Peyer's patch (tissue), 4 donors: ENCODE results near the gene CCDC197. TPM values are rescaled to one million over a fixed set of nuclear protein-coding genes. Genes with fewer than 3 reads are reported as not detected.
A peak's percentile ranks its signal among the peaks of the same experiment; 100 is the strongest.

ENCODE experiments used
- DNase-seq, 3 donors: peaks; one replicate each; pipeline ENCODE4 v3.0.0-alpha.2; 2017 to 2019
- H3K27ac ChIP-seq, 4 donors: fragments of 200-600 bp; sonication (generic); one replicate each; pipeline ENCODE4 v1.5.1; 2016 to 2019
- H3K27me3 ChIP-seq, 2 donors: fragments of 200-600 bp; sonication (generic); one replicate each; pipeline ENCODE4 v1.5.1; 2019
- H3K36me3 ChIP-seq, 3 donors: fragments of 200-600 bp; sonication (generic); one replicate each; pipeline ENCODE4 v1.5.1; 2016 to 2019
- H3K4me1 ChIP-seq, 4 donors: fragments of 200-600 bp; sonication (generic); one replicate each; pipeline ENCODE4 v1.5.1; 2016 to 2019
- H3K4me3 ChIP-seq, 4 donors: fragments of 200-600 bp; sonication (generic); 1 replicate in 3 of 4; 2 replicates in 1 of 4; pipeline ENCODE4 v1.5.1; 2016 to 2019; ENCODE audit warnings: mild to moderate bottlenecking in 1 of 4
- H3K9me3 ChIP-seq, 4 donors: fragments of 200-600 bp; sonication (generic); one replicate each; pipeline ENCODE4 v1.5.1; 2016 to 2019; ENCODE audit warnings: mild to moderate bottlenecking in 1 of 4
- POLR2A ChIP-seq, 2 donors: fragments of 450-650 bp; IDR thresholded peaks; one replicate each; pipeline ENCODE4 v1.5.1; 2017; ENCODE audit warnings: antibody characterized with exemption in 2 of 2, mild to moderate bottlenecking in 2 of 2, moderate library complexity in 2 of 2
- total RNA-seq, 4 donors: library from RNA; depleted of rRNA; stranded (reverse); fragments of >200 nt; gene quantifications; one replicate each; pipeline ENCODE4 v1.1.0, GENCODE V29; 2016
- TF ChIP-seq, protein P1 (sequence below), 6 experiments: fragments of 450-650 bp in 4 of 6; fragments of 200-600 bp in 2 of 6; sonication (generic) in 1 of 6; IDR thresholded peaks; one replicate each; pipeline ENCODE4 v1.5.1; 2017 to 2019; ENCODE audit warnings: antibody characterized with exemption in 6 of 6, mild to moderate bottlenecking in 3 of 6, moderate library complexity in 1 of 6

Gene CCDC197
- total RNA-seq, 4 donors from 2014 or later, result not detected

DNA sequence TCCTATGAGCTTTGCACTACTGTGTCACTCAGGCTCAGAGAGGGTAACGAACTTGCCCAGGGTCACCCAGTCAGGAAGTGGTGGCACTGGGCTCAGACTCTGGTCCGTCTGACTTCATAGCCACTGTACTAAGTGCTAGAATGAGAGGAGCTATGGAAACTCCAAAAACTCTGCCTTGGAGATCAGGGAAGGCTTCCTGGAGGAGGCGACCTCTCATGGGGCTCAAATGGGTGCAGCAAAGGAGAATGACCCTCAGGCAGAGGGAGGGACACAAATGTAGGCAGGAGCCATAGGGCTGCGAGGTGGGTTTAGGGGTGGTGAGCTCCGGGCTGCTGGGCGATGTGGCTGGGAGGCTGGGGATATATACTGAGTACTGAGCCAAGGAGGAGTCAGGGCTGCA is 3.2 kb downstream of the CCDC197 start:
- H3K9me3 ChIP-seq, result no peaks in the 10 kb centered on the region
- DNase-seq, result no peak
- no peaks in the 10 kb centered on the region for H3K36me3 ChIP-seq
- no peak overlapping the region for H3K27ac ChIP-seq
- no peaks in the 10 kb centered on the region for H3K27me3 ChIP-seq
- H3K4me3 ChIP-seq, result no peak overlapping the region
- TF ChIP-seq POLR2A (IDR thresholded peaks at IDR 0.05), result no peak
- peaks cover 0 to 5% (median 3%) of the 10 kb centered on the region in 4 donors for H3K4me1 ChIP-seq

GRCh38 chr14:94001016-94001415 is 3.9 kb downstream of the CCDC197 start:
- TF ChIP-seq, protein P1, sequence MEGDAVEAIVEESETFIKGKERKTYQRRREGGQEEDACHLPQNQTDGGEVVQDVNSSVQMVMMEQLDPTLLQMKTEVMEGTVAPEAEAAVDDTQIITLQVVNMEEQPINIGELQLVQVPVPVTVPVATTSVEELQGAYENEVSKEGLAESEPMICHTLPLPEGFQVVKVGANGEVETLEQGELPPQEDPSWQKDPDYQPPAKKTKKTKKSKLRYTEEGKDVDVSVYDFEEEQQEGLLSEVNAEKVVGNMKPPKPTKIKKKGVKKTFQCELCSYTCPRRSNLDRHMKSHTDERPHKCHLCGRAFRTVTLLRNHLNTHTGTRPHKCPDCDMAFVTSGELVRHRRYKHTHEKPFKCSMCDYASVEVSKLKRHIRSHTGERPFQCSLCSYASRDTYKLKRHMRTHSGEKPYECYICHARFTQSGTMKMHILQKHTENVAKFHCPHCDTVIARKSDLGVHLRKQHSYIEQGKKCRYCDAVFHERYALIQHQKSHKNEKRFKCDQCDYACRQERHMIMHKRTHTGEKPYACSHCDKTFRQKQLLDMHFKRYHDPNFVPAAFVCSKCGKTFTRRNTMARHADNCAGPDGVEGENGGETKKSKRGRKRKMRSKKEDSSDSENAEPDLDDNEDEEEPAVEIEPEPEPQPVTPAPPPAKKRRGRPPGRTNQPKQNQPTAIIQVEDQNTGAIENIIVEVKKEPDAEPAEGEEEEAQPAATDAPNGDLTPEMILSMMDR (IDR thresholded peaks at IDR 0.05), result no peak
- TF ChIP-seq POLR2A (IDR thresholded peaks at IDR 0.05), result no peak
- Histone ChIP-seq H3K27ac (no peak overlapping the region), H3K9me3 (no peaks in the 10 kb centered on the region), H3K36me3 (no peaks in the 10 kb centered on the region), H3K4me1 (peaks cover 0 to 5% (median 3%) of the 10 kb centered on the region in 4 donors), H3K4me3 (no peak overlapping the region), H3K27me3 (no peaks in the 10 kb centered on the region)
- no peak for DNase-seq

GRCh38 chr14:94001501-94002396 is 4.6 kb downstream of the CCDC197 start:
- no peak overlapping the region for H3K27ac ChIP-seq
- no peaks in the 10 kb centered on the region for H3K36me3 ChIP-seq
- H3K4me3 ChIP-seq, result no peak overlapping the region
- TF ChIP-seq POLR2A (IDR thresholded peaks at IDR 0.05), result no peak
- TF ChIP-seq, protein P1 (IDR thresholded peaks at IDR 0.05), result peak; percentile 85 to 98 (median 92)
- peak in 2 of 3 donors; percentile 51 to 84 for DNase-seq
- H3K9me3 ChIP-seq, result no peaks in the 10 kb centered on the region
- peaks cover 0 to 5% (median 3%) of the 10 kb centered on the region in 4 donors for H3K4me1 ChIP-seq
- no peaks in the 10 kb centered on the region for H3K27me3 ChIP-seq

DNA sequence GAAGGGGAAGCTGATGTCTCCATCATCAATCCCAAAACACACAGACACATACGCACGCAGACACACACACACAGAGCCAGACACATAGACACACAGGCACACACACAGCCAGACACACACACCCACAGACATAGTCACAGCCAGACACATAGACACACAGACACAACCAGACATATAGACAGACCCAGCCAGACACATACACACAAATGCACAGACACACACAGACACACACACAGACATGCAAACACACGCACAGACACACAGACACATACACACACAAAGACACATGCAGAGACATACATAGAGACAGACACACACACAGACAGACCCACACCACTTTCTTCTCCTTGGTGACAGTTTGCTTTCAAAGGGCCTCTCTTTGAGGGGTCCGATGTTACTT is 6.3 kb downstream of the CCDC197 start:
- DNase-seq, result no peak
- Histone ChIP-seq H3K27me3 (no peaks in the 10 kb centered on the region), H3K4me1 (peaks cover 0 to 5% (median 3%) of the 10 kb centered on the region in 4 donors), H3K27ac (no peak overlapping the region), H3K9me3 (no peaks in the 10 kb centered on the region), H3K36me3 (no peaks in the 10 kb centered on the region), H3K4me3 (no peak overlapping the region)
- TF ChIP-seq, protein P1 (IDR thresholded peaks at IDR 0.05), result no peak

- H3K9me3 ChIP-seq, result no peaks in the 10 kb centered on the region
- H3K27ac ChIP-seq, result no peak overlapping the region
These were observed 6.9 kb downstream of the CCDC197 start for GRCh38 chr14:94004015-94004414.

More at GRCh38 chr14:94004015-94004414, 6.9 kb downstream of the CCDC197 start:
- H3K36me3 ChIP-seq, result no peaks in the 10 kb centered on the region
- H3K4me3 ChIP-seq, result no peak overlapping the region
- H3K4me1 ChIP-seq, result peaks cover 0 to 5% (median 3%) of the 10 kb centered on the region in 4 donors
- no peaks in the 10 kb centered on the region for H3K27me3 ChIP-seq
- no peak for TF ChIP-seq POLR2A (IDR thresholded peaks at IDR 0.05)
- TF ChIP-seq, protein P1 (IDR thresholded peaks at IDR 0.05), result no peak
- DNase-seq, result no peak
